ENCODE data around the gene NCOA6. TPM values are rescaled to one million over a fixed set of nuclear protein-coding genes. Genes with fewer than 3 reads are reported as not detected.

Gene NCOA6
- total and polyA plus RNA-seq, 2 donors (not counting 1 experiment from before 2014, with no cell fraction given), result 16.0 to 31.9 TPM

- 86% methylated on average over 4 of the region's 6 CpGs for WGBS (ENCODE audit: insufficient coverage)
- H3K9me3 ChIP-seq (ENCODE audit: control extremely low read depth in 1 of 3, control insufficient read depth in 2 of 3, insufficient read depth in 1 of 3, low read length in 2 of 3), result no peaks in the 10 kb centered on the region
- no peaks in the 10 kb centered on the region for H3K79me2 ChIP-seq (ENCODE audit: control insufficient read depth, insufficient read depth, low read length)
- H3K27me3 ChIP-seq (replicated peaks in 1 of 4; ENCODE audit: control extremely low read depth in 1 of 4, control insufficient read depth in 3 of 4, insufficient read depth in 4 of 4, low read length in 3 of 4), result no peaks in the 10 kb centered on the region
- no peaks in the 10 kb centered on the region for H4K20me1 ChIP-seq (ENCODE audit: control insufficient read depth, insufficient read depth, low read length, poor library complexity, severe bottlenecking)
- Mint-ChIP-seq H3K4me3 (no peak overlapping the region), H3K27ac (no peak overlapping the region), H3K4me1 (no peaks in the 10 kb centered on the region), H3K9me3 (ENCODE audit: insufficient read depth) (no peaks in the 10 kb centered on the region), H3K27me3 (no peaks in the 10 kb centered on the region)
- H3K4me2 ChIP-seq (replicated peaks; ENCODE audit: low read depth, low read length, poor library complexity, severe bottlenecking), result no peak overlapping the region
- H3K4me1 ChIP-seq (ENCODE audit: control insufficient read depth in 2 of 2, insufficient read depth in 2 of 2, low read length in 2 of 2), result no peaks in the 10 kb centered on the region
- ChIA-PET POLR2A (no interaction called here), CTCF (no interaction called here)
- peaks cover 3 to 27% of the 10 kb centered on the region in 2 experiments for H3K36me3 ChIP-seq (replicated peaks in 1 of 2; ENCODE audit: control extremely low read depth in 1 of 2, control insufficient read depth in 1 of 2, extremely low read depth in 1 of 2, insufficient read depth in 2 of 2, low read length in 1 of 2)
- H3K27ac ChIP-seq (ENCODE audit: low read length in 2 of 2), result no peak overlapping the region
- intact Hi-C loops (cut with micrococcal nuclease), result no loop called here
- H3K4me3 ChIP-seq (ENCODE audit: control extremely low read depth in 1 of 5, extremely low read depth in 1 of 5, insufficient read depth in 1 of 5, low read depth in 2 of 5, low read length in 4 of 5), result no peak overlapping the region
- TF ChIP-seq EZH2 (IDR thresholded peaks at IDR 0.05; ENCODE audit: borderline replicate concordance, insufficient read depth, low read depth, low read length, poor library complexity, severe bottlenecking), result no peak
- no peak for TF ChIP-seq CTCF (IDR thresholded peaks at IDR 0.05)
- DNase-seq (no peak), ATAC-seq (ENCODE audit: low read depth) (no peak)
- H2AFZ ChIP-seq (ENCODE audit: insufficient read depth, low read depth, low read length, poor library complexity, severe bottlenecking), result no peak overlapping the region
- H3K9ac ChIP-seq (ENCODE audit: low read length), result no peak overlapping the region
These were observed 89.2 kb downstream of the NCOA6 start for GRCh38 chr20:34736106-34736735.

GRCh38 chr20:34732523-34732922 is 92.9 kb downstream of the NCOA6 start:
- no CpG with 5 or more reads among the region's 1 CpG for WGBS (ENCODE audit: insufficient coverage)
- Histone ChIP-seq H3K4me3 (ENCODE audit: control extremely low read depth in 1 of 5, extremely low read depth in 1 of 5, insufficient read depth in 1 of 5, low read depth in 2 of 5, low read length in 4 of 5) (no peak overlapping the region), H3K36me3 (replicated peaks in 1 of 2; ENCODE audit: control extremely low read depth in 1 of 2, control insufficient read depth in 1 of 2, extremely low read depth in 1 of 2, insufficient read depth in 2 of 2, low read length in 1 of 2) (peaks cover 3 to 16% of the 10 kb centered on the region in 2 experiments), H3K9ac (ENCODE audit: low read length) (no peak overlapping the region), H3K9me3 (ENCODE audit: control extremely low read depth in 1 of 3, control insufficient read depth in 2 of 3, insufficient read depth in 1 of 3, low read length in 2 of 3) (no peaks in the 10 kb centered on the region), H3K4me1 (ENCODE audit: control insufficient read depth in 2 of 2, insufficient read depth in 2 of 2, low read length in 2 of 2) (no peaks in the 10 kb centered on the region), H3K79me2 (ENCODE audit: control insufficient read depth, insufficient read depth, low read length) (no peaks in the 10 kb centered on the region), H3K27me3 (replicated peaks in 1 of 4; ENCODE audit: control extremely low read depth in 1 of 4, control insufficient read depth in 3 of 4, insufficient read depth in 4 of 4, low read length in 3 of 4) (no peaks in the 10 kb centered on the region), H4K20me1 (ENCODE audit: control insufficient read depth, insufficient read depth, low read length, poor library complexity, severe bottlenecking) (no peaks in the 10 kb centered on the region), H2AFZ (ENCODE audit: insufficient read depth, low read depth, low read length, poor library complexity, severe bottlenecking) (no peak overlapping the region), H3K27ac (ENCODE audit: low read length in 2 of 2) (no peak overlapping the region), H3K4me2 (replicated peaks; ENCODE audit: low read depth, low read length, poor library complexity, severe bottlenecking) (no peak overlapping the region)
- ChIA-PET CTCF (interaction anchor here (0.9 to 1.2 kb wide), 3 partner anchors 18 to 419 kb away, joined by 3 read pairs; no protein-coding TSS in a partner anchor), POLR2A (no interaction called here)
- ATAC-seq (ENCODE audit: low read depth), result no peak
- DNase-seq, result no peak
- intact Hi-C loops (cut with micrococcal nuclease), result no loop called here
- Mint-ChIP-seq H3K4me3 (no peak overlapping the region), H3K27ac (no peak overlapping the region), H3K9me3 (ENCODE audit: insufficient read depth) (no peaks in the 10 kb centered on the region), H3K4me1 (no peaks in the 10 kb centered on the region), H3K27me3 (no peaks in the 10 kb centered on the region)
- no peak for TF ChIP-seq EZH2 (IDR thresholded peaks at IDR 0.05; ENCODE audit: borderline replicate concordance, insufficient read depth, low read depth, low read length, poor library complexity, severe bottlenecking)
- no peak for TF ChIP-seq CTCF (IDR thresholded peaks at IDR 0.05)

Data from B cell (primary cell).